HG02840 (cell line): ENCODE measurements around the gene RLN3.
A peak's percentile ranks its signal among the peaks of the same experiment; 100 is the strongest.

ENCODE experiments used
- ATAC-seq: cut with Tn5 transposase; IDR thresholded peaks from one replicate; pipeline ENCODE4 v1.9.1; 2021; ENCODE audit warnings: mild to moderate bottlenecking, moderate library complexity, moderate number of reproducible peaks; ENCODE audit not compliant: unreplicated experiment, low FRiP score

Gene RLN3

DNA sequence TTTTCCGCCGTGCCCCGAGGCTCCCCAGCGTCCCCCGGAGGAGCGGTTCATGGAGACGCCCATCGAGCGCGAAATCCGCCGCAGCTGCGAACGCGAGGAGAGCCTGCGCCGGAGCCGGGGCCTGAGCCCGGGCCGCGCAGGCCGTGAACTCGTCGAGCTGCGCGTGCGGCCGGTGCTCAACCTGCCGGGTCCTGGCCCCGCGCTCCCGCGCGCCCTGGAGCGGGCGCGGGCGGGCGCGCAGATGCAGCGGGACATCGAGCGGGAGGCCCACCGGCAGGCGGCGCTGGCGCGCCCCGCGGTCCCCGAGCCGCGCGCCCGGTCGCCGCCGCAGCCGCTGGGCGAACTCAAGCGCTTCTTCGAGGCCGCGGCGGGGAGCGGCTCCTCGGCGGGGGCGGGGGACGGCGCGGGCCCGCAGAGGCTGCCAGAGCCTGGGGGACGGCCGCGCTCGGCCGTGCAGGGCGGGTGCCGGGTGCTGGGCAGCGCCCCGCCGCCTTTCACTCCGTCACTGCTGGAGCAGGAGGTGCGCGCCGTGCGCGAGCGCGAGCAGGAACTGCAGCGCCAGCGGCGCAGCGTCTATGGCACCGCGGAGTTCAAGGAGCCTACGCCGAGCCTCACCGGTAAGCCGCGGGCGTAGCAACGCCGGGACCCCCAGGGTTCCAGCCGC is 45.4 kb downstream of the RLN3 start:
- ATAC-seq: peak; percentile 51

DNA sequence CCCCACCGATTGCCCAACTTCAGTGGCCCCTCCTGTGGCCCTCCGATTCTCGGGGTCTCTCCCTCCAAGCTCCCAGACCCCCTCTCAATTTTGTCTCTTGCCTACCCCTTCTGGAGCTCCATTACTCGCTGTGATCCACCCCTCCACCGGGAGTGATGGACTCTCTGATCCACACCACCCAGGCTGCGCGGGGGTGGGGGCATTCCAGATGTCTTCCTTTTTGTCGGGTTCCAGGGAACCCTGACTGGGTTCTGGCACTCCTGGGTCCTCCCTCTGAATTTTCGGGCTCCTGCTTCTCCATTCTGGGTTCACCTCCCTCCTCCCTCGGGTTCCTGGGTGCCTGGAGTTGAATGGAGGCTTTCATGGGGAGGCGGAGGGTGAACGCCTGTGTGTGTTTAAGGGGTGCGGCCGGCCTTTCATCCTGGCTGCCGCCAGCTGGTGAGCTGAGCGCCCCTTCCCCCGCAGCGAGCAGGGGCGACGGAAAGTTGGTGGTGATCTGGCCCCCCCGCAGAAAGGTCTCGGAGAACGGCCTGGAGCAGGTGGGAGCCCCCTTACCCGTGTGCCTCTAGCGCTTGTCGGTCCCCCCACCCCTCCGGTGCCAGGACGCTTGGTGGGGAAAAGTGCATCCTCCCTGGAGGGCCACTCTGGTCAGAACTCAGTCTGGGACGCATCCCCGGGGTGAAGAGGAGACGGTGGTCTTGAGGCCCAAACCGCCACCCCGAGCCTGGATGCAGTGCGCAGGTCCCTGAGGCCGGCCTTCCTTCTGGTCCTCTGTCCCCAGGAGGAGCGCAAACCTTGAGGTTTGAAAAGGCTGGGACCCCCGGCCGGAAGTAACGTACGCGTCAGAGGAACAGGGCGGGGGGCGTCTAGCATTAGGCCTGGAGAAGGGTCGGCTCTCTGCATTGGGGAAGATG is 46.2 kb downstream of the RLN3 start:
- ATAC-seq: no peak

DNA sequence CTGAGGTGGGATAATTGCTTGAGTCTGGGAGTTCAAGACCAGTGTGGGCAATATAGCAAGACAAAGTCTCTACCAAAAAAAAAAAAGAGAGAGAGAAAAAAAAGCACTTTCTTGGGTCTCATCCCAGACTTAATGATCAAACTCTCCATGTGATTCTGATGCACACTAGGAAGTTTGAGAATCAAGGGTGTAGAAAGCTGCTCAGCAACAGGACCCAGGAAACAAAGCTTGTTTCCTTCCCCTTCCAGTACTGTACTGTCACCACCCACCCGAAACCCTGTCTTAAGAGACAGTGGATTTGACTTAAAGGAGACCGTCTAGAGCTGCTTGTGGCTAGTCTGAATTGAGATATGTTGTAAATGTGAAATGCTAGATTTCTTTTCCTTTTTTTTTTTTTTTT is 50.5 kb downstream of the RLN3 start:
- no peak for ATAC-seq
